HL-60/S4 (cell line): Measurements from ENCODE around the gene BSDC1.
"Not testable (repeated sequence)": the region's sequence is repeated elsewhere in the genome, so short reads cannot be mapped to it uniquely, and the experiment has no call there.

ENCODE experiments used
- in situ Hi-C: fragments of 300-500 bp; cut with MboI; formaldehyde crosslinking; loops from 2 replicates; pipeline ENCODE4 v1.14.3; 2022; ENCODE audit warnings: low sequenced_read_pairs

BSDC1 gene, protein sequence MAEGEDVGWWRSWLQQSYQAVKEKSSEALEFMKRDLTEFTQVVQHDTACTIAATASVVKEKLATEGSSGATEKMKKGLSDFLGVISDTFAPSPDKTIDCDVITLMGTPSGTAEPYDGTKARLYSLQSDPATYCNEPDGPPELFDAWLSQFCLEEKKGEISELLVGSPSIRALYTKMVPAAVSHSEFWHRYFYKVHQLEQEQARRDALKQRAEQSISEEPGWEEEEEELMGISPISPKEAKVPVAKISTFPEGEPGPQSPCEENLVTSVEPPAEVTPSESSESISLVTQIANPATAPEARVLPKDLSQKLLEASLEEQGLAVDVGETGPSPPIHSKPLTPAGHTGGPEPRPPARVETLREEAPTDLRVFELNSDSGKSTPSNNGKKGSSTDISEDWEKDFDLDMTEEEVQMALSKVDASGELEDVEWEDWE

DNA sequence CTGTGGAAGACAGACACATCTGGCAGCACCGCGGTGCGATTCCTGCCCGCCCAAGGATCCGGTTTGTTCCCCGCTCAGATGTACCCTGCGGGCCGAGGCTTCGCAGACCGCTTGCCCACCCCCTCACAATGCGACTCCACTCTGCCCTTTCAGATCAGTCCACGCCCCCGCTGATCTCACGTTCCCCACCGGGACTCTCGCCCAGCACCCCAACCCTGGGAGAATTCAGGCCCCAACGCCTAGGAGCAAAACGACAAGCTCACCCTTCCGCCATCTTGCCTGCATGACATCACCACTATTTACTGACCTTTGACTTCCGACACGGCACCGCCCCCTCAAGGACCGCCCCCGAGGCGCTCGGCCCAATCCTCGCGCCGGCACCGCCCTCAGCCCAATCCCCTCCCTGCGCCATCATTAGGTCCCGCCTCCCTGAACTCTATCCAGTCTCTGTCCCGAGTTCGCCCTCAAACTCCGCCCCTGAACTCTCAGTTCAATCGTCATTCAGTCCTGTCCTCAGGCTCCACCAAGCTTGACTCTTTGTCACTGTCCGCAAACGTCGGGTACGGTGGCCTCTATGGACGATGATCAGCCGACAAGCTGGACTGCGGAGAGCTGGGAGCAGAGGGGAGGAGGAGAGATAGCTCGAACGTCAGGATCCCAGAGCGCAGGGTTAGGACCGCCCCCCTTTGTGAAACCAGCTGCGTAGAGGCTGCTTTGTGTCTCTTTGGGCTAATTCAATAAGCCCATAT is at the start of gene BSDC1:
Gene BSDC1, minus strand, starts transcription at position 301 of the 749 bp plus-strand sequence. Its CDS starts 27 bp downstream, at position 274.
- in situ Hi-C loops = no loop called here

DNA sequence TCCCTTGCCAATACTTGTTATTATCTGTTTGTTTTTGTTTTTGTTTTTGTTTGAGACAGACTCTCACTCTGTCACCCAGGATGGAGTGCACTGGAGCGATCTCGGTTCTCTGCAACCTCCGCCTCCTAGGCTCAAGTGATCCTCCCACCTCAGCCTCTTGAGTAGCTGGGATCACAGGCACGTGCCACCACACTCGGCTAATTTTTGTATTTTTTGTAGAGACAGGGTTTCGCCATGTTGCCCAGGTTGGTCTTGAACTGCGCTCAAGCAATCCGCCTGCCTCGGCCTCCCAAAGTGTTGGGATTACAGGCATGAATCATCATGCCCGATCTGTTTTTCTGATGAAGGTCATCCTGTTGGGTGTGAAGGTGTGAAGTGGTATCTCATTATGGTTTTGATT is 47.2 kb upstream of the BSDC1 start:
- in situ Hi-C loops = not testable (repeated sequence)

DNA sequence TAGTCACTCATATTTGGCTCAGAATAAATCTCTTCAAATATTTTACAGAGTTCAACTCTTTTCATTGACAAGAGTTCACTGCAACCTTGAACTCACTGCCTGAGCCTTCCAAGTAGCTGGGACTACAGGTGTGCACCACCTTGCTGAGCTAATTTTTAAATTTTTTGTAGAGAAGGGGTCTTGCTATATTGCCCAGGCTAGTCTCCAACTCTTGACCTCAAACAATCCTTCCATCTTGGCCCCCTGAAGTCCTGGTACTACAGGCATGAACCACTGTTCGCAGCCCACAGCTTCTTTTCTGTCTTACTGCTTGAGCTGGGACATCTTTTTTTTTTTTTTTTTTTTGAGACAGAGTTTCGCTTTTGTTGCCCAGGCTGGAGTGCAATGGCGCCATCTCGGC is 44.5 kb upstream of the BSDC1 start:
- in situ Hi-C loops = not testable (repeated sequence)

DNA sequence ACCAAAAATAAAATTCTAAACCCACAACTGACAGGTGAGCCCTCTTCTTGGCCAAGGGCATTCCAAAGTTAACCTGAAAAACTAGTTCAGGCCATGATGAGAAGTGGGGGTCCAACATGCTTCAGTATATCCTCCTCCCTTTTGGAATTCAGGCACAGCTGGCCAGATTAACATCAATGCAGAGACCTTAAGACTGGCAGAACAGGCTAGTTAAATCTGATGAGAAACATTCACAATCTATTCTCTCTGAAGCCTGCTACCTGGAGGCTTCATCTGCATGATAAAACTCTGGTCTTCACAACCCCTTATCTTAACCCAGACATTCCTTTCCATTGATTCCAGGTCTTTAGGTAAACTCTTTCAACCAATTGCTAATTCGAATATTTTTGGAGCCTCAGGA is 43.9 kb upstream of the BSDC1 start:
- in situ Hi-C loops = no loop called here

DNA sequence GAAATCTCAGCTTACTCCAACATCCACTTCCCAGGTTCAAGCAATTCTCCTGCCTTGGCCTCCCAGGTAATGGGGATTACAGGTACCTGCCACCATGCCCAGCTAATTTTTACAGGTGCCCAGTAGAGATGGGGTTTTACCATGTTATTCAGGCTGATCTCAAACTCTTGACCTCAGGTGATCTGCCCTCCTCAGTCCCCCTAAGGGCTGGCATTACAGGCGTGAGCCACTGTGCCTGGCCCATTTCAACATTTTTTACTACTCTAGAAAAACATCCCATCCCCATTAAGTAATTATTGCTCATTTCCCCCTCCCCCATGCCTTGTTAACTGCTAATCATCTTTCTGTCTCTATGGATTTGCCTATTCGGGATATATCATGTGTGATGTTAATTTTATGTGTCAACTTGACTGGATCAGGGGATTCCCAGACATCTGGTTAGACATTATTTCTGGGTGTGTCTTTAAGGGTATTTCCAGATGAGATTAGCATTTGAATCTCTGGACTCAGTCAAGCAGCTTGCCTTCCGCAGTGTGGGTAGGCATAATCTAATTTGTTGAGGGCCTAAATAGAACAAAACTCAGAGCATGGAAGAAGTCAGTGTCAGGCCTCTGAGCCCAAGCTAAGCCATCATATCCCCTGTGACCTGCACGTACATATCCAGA is 37.6 kb upstream of the BSDC1 start:
- in situ Hi-C loops = no loop called here

DNA sequence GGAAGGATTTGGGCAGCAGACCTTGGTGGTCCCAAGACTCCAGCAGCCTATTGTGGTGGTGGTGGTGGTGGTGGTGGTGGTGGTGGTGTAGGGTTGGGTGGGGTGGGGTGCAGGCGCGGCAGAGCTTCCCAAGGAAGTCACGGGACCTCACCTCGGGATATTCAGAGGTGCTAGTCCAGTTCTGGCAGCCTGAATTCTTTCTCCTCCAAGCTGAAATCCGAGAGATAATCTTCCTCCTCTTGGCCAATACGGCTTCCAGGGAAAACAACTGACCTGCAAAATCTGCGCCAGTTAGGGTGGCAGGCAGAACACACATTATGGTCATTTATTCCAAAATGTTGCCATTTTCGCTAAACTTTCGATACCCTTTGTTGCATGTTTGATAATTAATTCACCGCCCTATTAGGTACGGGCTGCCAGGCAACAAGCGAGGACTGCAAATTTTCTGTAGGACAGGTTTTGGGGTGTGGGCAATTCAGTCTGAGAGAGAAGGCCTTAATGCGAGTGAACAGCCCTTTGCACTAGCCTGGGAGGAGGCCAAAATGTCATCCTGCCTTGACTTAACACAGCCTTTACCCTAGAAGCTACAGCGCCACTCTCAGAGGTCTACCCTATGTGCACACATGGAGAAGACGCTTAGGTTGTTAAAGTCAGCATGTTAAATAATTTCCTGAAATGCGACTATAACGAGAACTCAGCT is 33.2 kb upstream of the BSDC1 start:
- in situ Hi-C loops = no loop called here

DNA sequence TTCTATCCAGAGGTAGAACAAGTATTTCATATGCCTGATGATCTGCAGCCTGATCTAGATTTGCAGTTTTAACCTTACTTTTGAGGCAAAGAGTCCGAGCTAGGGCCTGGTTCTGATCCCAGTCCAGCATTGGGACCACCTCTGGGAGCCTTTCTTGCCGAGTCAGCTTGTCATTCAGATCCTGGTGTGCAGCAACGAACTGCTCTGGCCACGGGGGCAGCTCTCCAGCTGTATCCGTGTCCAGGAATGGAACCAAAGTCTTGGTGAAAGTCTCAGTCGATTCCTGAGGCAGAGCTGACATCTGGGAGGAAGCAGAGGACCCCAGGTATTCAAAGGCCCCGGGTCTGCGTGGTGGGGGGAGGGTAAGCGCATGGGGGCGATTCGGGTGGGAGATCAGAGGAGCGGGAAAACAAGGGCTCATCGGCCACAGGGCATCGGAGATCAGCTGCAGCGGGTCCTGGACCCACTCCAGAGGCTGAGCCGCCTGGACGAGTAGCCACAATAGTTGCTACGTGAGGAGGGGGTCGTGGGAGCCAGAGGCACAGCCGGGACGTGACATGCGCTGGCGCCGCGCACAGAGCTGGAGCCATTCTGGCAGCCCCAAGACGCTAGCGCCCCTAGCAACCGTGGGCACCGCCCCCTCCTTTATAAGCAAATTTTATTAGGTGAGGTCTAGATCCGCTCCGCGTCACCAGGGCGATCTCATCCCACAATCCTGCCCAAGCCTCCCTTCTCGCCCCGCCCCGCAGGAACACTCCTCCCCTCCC is 32.4 kb upstream of the BSDC1 start:
- in situ Hi-C loops = no loop called here

DNA sequence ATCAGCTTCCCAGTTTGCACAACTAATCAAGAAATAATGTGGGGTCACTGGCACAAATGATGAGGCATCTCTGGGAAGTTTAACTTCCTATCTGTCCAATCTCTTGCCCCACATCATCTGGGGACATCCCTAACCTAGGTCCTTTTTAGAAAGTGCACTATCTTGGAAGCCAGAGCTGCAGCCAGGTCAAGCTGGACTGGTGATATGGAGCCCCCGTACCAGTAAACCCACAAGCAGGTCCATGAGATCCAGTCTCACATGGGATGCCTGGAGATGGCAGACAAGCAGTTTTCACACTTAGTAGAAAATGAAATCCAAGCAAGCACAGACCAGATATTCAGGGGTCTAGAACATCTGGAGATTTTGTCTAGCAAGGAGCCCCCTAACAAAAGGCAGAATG is 27.5 kb upstream of the BSDC1 start:
- in situ Hi-C loops = no loop called here

DNA sequence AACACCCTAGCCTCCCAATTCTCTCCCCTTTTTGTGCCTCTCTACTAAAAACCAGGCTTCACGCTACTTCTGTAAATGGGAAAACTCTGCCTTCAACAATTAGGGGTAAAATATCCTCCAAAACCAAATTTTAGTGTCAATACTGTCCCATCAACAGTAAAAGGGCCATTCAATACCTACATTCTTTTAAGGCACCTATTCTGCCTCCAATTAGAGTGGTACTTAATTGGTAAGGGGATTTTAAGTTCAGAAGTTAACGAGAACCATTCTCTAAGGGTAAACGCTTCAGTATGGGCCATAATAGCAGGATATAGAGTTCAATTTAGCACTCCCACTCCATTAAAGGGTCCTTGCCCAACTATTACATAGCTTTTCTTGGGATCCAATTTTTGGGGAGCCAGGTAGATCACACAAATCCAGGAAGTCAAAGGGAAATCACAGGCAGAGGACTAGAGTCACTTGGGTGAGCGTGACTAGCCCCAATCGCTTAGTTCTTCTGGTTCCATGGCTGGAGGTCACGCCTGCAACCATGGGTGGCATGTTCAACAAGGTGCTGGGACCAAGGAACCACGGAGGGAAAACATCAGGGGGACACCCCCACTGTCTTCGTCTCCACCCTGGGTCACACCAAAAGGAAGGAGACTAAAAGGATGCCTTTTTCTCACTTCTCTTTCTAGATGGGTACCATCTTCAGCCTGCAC is 20.1 kb upstream of the BSDC1 start:
- in situ Hi-C loops = no loop called here

DNA sequence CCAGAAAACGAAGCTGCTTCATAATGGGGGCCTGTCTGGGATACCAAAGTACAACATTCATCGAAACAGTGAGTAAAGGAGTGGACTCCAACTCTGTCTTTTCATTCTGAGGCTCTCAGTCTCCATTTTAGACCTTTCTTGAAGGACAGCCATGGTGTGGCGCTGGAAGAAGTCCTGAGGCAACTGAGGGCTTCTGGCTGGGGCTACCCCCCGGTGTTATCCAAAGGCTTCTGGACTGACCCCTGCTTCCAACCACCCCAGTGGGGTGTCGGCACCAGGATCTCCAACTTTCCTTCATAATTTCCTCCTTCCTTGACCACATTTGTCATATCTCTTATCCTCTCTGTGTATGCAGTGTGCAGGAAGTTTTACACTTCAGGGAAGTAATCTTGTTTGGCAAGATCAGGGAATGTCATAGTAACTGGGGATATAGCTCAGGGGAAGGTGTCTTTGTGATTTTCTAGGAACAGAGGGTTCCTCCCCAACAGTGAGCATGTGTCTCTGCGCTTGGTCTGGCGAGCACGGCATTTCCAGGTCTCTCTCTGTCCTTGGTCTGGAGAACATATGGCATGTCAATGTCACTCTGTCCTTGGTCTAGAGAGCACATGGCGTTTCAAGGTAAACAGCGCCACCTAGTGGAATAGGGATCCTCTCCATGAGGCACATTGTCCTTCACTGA is 19.4 kb upstream of the BSDC1 start:
- in situ Hi-C loops = no loop called here

DNA sequence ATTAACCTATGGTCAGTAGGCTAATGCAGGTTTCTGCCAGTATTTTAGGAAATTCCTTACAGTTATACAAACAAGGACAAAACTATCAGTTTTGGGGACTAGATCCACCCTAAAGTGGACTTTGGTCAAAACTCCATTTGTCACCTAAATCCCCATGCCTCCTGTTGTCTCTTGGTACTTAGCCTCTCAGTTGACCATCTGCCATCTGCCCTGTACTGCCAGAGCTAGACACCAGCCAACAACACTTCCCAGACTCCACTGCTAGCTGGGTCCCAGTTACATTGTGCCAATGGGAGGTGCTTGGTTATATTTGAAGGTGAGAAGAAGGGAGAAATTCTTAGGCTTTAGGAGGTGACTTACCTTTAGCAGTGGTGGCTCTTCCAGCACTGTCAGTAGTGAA is 17.0 kb upstream of the BSDC1 start:
- in situ Hi-C loops = no loop called here

DNA sequence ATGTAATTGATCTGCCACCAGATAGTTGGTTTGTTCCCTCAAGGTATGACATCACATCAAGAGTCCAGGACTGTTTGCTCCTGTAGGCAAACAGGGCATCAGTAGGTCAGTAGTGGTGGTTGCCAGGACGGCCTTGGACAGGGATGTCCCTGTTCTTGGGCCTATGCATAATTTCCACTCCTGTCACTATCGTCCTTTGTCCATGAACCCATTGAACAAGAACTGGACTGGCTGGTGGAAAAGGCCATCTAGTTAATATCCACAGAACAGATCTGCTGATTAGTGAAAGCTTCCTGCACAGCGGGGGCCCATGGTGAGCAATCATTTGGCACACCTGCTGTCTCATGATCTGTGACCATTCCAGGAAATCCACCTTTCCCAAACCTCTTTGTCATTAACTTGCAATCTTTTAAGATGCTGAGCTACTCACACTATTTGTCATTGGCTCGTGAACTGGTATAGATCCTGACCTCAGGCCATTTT is 12.4 kb upstream of the BSDC1 start:
- in situ Hi-C loops = no loop called here

DNA sequence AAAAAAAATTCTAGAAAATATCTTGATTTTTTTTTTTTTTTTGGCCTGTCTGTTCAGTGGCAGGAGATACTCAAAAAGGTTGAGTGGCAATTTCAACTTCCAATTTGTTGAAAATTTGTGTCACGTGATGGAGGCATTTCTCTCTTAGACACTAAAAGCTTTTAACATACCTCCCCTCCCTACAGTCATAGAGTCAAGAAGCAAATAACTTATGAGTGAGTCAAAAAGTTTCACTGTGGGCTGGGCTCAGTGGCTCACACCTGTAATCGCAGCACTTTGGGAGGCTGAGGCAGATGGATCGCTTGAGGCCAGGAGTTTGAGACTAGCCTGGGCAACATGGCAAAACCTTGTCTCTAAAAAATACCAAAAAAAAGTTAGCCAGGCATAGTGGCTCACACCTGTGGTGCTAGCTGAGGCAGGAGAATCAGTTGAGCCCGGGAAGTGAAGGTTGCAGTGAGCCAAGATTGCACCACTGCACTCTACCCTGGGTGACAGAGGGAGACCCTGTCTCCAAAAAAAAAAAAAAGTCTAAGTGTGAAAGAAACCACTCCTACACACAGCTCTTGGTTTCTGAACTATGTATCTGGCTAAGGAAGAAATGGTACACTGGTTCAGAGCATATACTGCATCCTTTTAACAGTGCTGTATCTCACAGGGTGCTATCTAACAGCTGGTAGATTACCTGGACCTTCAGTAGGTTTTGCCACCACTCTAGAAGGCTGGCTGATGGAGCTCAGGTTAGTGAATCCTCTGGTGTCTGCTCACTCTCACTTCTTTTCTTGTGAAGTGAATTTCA is 11.6 kb upstream of the BSDC1 start:
- in situ Hi-C loops = no loop called here

DNA sequence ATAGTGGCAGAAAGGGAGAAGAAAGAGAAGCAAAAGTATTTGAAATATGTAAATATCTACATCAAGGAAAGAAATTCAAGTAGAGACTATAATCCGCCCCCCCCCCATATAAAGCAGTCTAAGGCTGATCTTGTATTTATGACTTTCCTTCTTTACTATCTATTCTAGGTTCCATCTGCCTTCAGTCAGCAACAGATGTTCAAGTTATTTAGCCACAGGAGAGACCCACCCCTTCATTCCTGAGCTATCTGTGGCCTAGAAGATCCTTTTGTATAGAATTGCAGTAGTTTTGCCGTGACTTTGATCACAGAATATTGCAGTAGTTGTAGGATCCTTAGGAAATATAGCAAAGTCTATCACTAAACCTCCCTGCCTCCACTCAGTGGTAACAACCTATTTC is 10.7 kb upstream of the BSDC1 start:
- in situ Hi-C loops = no loop called here

DNA sequence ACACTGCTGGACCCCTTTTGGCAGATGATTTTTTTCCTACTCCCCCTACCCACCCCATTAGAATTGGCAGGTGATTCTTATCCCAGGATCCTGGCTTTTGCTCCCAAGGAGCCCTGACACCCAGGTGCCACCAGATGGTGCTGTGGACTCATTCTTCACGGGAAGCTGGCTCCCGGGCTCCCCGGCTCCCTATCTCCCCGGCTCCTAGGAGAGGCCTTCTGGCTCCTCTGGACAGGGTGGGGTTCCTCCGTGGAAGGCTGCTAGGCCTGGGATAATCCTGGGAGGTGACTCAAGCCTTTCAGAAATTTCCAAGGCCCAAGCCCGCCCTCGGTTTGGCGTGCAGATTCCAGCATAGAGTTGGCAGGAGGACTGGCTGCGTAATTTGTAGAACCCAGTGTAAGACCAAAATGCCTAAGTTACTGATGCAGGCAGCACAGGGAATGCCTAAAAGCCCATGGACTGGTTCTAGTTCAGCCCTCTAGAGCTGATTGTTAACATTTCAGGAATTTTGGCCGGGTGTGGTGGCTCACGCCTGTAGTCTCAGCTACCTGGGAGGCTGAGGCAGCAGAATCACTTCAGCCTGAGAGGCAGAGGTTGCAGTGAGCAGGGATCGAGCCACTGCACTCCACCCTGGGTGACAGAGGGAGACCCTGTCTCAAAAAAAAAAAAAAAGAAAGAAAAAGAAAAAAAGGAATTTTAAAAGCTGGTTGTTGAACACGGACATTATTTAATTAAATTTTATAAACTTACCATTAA is 6.8 kb upstream of the BSDC1 start:
- in situ Hi-C loops = no loop called here

DNA sequence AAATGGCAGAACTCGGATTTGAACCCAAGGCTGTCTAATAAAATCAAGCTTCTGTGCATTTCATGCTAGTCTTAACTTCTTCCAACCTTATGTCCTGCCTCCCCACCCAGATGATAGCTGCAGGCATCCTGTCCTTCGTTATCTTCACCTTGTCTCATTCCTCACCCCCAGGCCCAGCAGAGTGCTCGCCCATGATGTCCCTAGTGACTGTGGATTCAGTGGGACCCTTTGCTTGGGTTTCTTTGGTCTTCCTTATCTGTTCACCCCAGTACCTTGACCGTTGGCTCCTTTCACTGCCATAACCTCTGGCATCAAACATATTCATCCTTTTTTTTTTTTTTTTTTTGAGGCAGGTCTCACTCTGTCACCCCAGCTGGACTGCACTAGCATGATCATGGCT is 5.6 kb upstream of the BSDC1 start:
- in situ Hi-C loops = no loop called here

DNA sequence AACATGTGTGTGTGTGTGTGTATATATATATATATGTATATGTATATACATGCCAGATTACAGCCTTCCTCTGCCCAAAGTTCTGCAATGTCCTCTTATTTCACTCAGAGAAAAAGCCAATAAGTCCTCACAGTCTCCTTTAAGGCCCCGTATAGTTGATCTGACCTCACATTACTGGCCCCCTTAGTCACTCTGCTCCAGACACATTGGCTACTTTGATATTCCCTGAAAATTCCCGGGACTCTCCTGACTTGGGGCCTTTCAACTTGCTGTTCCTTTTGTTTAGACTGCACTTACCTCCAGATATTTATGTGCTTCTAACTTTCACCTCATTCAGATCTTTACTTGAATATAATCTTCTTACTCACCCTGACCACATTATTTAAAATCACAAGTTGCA is 4.2 kb upstream of the BSDC1 start:
- in situ Hi-C loops = no loop called here

DNA sequence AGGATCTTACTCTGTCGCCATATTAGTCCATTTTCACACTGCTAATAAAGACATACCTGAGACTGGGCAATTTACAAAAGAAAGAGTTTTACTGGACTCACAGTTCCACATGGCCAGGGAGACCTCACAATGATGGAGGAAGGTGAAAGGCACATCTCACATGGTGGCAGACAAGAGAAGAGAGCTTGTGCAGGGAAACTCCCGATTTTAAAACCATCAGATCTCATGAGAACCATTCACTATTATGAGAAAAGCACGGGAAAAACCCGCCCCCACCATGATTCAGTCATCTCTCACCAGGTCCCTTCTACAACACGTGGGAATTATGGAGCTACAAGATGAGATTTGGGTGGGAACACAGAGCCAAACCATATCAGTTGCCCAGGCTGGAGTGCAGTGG is 2.3 kb upstream of the BSDC1 start:
- in situ Hi-C loops = not testable (repeated sequence)
